CD14-positive monocyte (primary cell): ENCODE results near the gene PAWR. TPM values are rescaled to one million over a fixed set of nuclear protein-coding genes. Genes with fewer than 3 reads are reported as not detected.

Experiments used
- DNase-seq, 3 donors: peaks; one replicate each; pipeline ENCODE4 v3.0.0-alpha.2; 2011 to 2022
- H2AFZ ChIP-seq: 2 replicates; pipeline ENCODE4 v1.6.0; 2012; ENCODE audit warnings: mild to moderate bottlenecking, low read depth, low read length, inconsistent platforms; ENCODE audit not compliant: insufficient read depth, poor library complexity, severe bottlenecking
- H3K27ac ChIP-seq, 2 donors: 1 replicate in 1 of 2; 2 replicates in 1 of 2; pipeline ENCODE4 v1.5.1; 2012 to 2013; ENCODE audit warnings: low read length in 2 of 2, control low read depth in 1 of 2, inconsistent platforms in 1 of 2, low read depth in 1 of 2, mild to moderate bottlenecking in 1 of 2
- H3K27me3 ChIP-seq, 2 donors: one replicate each; pipeline versions ENCODE4 v1.6.0 to v1.6.1; 2011 to 2013; ENCODE audit warnings: low read length in 2 of 2; ENCODE audit not compliant: control insufficient read depth in 2 of 2, insufficient read depth in 2 of 2
- H3K36me3 ChIP-seq, 2 donors: replicated peaks in 1 of 2; 1 replicate in 1 of 2; 2 replicates in 1 of 2; pipeline versions ENCODE4 v1.5.1 to v1.6.1; 2012 to 2013; ENCODE audit warnings: low read length in 2 of 2, control low read depth in 1 of 2, inconsistent platforms in 1 of 2, mild to moderate bottlenecking in 1 of 2; ENCODE audit not compliant: insufficient read depth in 2 of 2, control insufficient read depth in 1 of 2
- H3K4me1 ChIP-seq, 2 donors: 1 replicate in 1 of 2; 2 replicates in 1 of 2; pipeline versions ENCODE4 v1.5.1 to v1.6.1; 2012 to 2013; ENCODE audit warnings: low read length in 2 of 2, control low read depth in 1 of 2, inconsistent platforms in 1 of 2, mild to moderate bottlenecking in 1 of 2, moderate library complexity in 1 of 2; ENCODE audit not compliant: insufficient read depth in 2 of 2, control insufficient read depth in 1 of 2
- H3K4me2 ChIP-seq: replicated peaks from 2 replicates; pipeline ENCODE3; 2012; ENCODE audit warnings: low read length, moderate library complexity, mild to moderate bottlenecking; ENCODE audit not compliant: poor library complexity, severe bottlenecking; ENCODE audit errors: extremely low read depth
- H3K4me3 ChIP-seq, 3 experiments: fragments of 200-600 bp in 1 of 3; sonication (generic) in 1 of 3; replicated peaks in 1 of 3; 1 replicate in 2 of 3; 2 replicates in 1 of 3; pipeline ENCODE4 v1.5.1; 2011 to 2013; ENCODE audit warnings: low read length in 3 of 3, mild to moderate bottlenecking in 3 of 3, control low read depth in 2 of 3, low read depth in 2 of 3, inconsistent platforms in 1 of 3, moderate library complexity in 1 of 3
- H3K79me2 ChIP-seq: 2 replicates; pipeline ENCODE4 v1.6.0; 2012; ENCODE audit warnings: mild to moderate bottlenecking, control low read depth, inconsistent platforms, low read length, moderate library complexity; ENCODE audit not compliant: insufficient read depth
- H3K9ac ChIP-seq: 2 replicates; pipeline ENCODE4 v1.6.0; 2017; ENCODE audit warnings: low read length, mild to moderate bottlenecking; ENCODE audit not compliant: insufficient read depth, poor library complexity, severe bottlenecking
- H3K9me3 ChIP-seq, 2 donors: replicated peaks in 1 of 2; 1 replicate in 1 of 2; 2 replicates in 1 of 2; pipeline versions ENCODE4 v1.5.1 to v1.6.1; 2012 to 2013; ENCODE audit warnings: low read length in 2 of 2, control low read depth in 1 of 2; ENCODE audit not compliant: control insufficient read depth in 1 of 2, insufficient read depth in 1 of 2
- H4K20me1 ChIP-seq: 2 replicates; pipeline ENCODE4 v1.6.0; 2012; ENCODE audit warnings: mild to moderate bottlenecking, low read length, control low read depth, moderate library complexity; ENCODE audit not compliant: insufficient read depth
- H3K27ac Mint-ChIP-seq, 7 donors: one replicate each; pipeline ENCODE4 v1.8.0; 2020; ENCODE audit warnings: mild to moderate bottlenecking in 7 of 7, mixed read lengths in 7 of 7, moderate library complexity in 6 of 7, inconsistent platforms in 2 of 7
- H3K27me3 Mint-ChIP-seq, 3 donors: one replicate each; pipeline ENCODE4 v1.8.0; 2021 to 2022; ENCODE audit warnings: low read depth in 3 of 3, mild to moderate bottlenecking in 3 of 3, mixed read lengths in 3 of 3, moderate library complexity in 3 of 3, inconsistent platforms in 1 of 3
- H3K36me3 Mint-ChIP-seq, 2 donors: one replicate each; pipeline ENCODE4 v1.8.0; 2020; ENCODE audit warnings: mixed read lengths in 2 of 2, inconsistent platforms in 1 of 2, mild to moderate bottlenecking in 1 of 2
- H3K4me1 Mint-ChIP-seq: one replicate; pipeline ENCODE4 v1.8.0; 2020; ENCODE audit warnings: mild to moderate bottlenecking, mixed read lengths
- H3K4me3 Mint-ChIP-seq, 2 donors: one replicate each; pipeline ENCODE4 v1.8.0; 2020; ENCODE audit warnings: mild to moderate bottlenecking in 2 of 2, mixed read lengths in 2 of 2, moderate library complexity in 1 of 2
- H3K9me3 Mint-ChIP-seq, 7 donors: one replicate each; pipeline ENCODE4 v1.8.0; 2020 to 2022; ENCODE audit warnings: mixed read lengths in 7 of 7, mild to moderate bottlenecking in 6 of 7, moderate library complexity in 6 of 7, inconsistent platforms in 2 of 7
- WGBS: methylation state at CpG from one replicate; pipeline ENCODE4 v1.1.5; 2013; ENCODE audit warnings: missing lambda C conversion rate; ENCODE audit not compliant: insufficient coverage; 5-methylcytosine and 5-hydroxymethylcytosine counted together
- intact Hi-C, 2 donors: fragments of 100-400 bp; cut with micrococcal nuclease; formaldehyde crosslinking; loops; one replicate each; pipeline versions ENCODE4 v1.15.0 to v1.15.1; 2023
- polyA plus RNA-seq, 3 donors: library from polyadenylated mRNA; depleted of rRNA in 1 of 3; unstranded in 2 of 3; stranded (reverse) in 1 of 3; fragments of 300-500 nt in 2 of 3; fragments of >200 nt in 1 of 3; fragmentation: Illumina TruSeq in 2 of 3; gene quantifications; 1 replicate in 2 of 3; 2 replicates in 1 of 3; pipeline ENCODE4 v1.2.3, GENCODE V29; 2012 to 2021
- TF ChIP-seq, protein P1 (sequence below): fragments of 200-600 bp; IDR thresholded peaks from one replicate; pipeline ENCODE4 v1.8.0; 2022; ENCODE audit warnings: antibody characterized with exemption, mild to moderate bottlenecking

The PAWR gene
- polyA plus RNA-seq, 3 donors = 0.03 TPM; not detected in 1

DNA sequence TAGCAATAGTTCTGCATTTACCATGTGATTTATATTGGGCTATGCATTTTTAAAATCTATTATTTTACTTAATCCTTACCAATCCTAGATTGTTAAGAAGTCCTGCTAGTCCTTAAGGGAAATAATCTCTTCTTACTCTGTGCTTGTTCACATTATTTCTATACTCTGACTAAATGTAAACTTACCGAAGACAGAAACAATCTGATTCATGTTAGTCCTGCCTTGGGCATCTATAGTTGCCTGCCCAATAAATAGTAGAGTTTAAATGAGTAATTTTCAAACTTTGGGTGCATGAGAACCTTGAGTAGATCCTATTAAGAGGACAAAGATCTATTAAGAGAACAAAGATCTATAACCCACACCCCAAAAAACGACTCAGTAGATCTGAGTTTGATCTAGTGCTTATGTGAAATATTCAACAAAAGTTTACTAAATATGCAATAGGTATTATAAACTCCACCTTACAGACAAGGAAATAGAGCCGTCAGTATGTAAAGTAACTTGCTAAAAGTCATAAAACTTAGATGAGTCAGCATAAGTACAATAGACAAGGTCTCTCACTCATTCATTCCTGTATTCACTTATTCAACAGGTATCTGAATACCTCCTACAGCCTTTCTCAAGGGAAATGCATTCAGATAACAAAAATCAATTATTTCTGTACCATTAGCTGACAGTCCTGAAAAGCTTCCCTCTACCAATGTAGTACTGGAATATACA lies 127.6 kb downstream of the PAWR start:
- no CpG with 5 or more reads among the region's 3 CpGs for WGBS
- Histone ChIP-seq H3K27ac (no peak overlapping the region), H4K20me1 (no peaks in the 10 kb centered on the region), H2AFZ (no peak overlapping the region), H3K27me3 (no peaks in the 10 kb centered on the region), H3K9ac (no peak overlapping the region), H3K9me3 (peaks cover 0 to 20% of the 10 kb centered on the region in 2 donors), H3K4me2 (no peak overlapping the region), H3K4me1 (no peaks in the 10 kb centered on the region), H3K36me3 (no peaks in the 10 kb centered on the region), H3K4me3 (no peak overlapping the region), H3K79me2 (no peaks in the 10 kb centered on the region)
- TF ChIP-seq, protein P1, sequence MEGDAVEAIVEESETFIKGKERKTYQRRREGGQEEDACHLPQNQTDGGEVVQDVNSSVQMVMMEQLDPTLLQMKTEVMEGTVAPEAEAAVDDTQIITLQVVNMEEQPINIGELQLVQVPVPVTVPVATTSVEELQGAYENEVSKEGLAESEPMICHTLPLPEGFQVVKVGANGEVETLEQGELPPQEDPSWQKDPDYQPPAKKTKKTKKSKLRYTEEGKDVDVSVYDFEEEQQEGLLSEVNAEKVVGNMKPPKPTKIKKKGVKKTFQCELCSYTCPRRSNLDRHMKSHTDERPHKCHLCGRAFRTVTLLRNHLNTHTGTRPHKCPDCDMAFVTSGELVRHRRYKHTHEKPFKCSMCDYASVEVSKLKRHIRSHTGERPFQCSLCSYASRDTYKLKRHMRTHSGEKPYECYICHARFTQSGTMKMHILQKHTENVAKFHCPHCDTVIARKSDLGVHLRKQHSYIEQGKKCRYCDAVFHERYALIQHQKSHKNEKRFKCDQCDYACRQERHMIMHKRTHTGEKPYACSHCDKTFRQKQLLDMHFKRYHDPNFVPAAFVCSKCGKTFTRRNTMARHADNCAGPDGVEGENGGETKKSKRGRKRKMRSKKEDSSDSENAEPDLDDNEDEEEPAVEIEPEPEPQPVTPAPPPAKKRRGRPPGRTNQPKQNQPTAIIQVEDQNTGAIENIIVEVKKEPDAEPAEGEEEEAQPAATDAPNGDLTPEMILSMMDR = no peak
- no peak for DNase-seq
- H3K4me1 Mint-ChIP-seq = no peaks in the 10 kb centered on the region
- H3K27me3 Mint-ChIP-seq = peaks cover 0 to 2% (median 0%) of the 10 kb centered on the region in 3 donors
- intact Hi-C loops = no loop called here
- H3K36me3 Mint-ChIP-seq = no peaks in the 10 kb centered on the region
- H3K27ac Mint-ChIP-seq = no peak overlapping the region
- peaks cover 1 to 23% (median 7%) of the 10 kb centered on the region in 7 donors for H3K9me3 Mint-ChIP-seq
- no peak overlapping the region for H3K4me3 Mint-ChIP-seq

DNA sequence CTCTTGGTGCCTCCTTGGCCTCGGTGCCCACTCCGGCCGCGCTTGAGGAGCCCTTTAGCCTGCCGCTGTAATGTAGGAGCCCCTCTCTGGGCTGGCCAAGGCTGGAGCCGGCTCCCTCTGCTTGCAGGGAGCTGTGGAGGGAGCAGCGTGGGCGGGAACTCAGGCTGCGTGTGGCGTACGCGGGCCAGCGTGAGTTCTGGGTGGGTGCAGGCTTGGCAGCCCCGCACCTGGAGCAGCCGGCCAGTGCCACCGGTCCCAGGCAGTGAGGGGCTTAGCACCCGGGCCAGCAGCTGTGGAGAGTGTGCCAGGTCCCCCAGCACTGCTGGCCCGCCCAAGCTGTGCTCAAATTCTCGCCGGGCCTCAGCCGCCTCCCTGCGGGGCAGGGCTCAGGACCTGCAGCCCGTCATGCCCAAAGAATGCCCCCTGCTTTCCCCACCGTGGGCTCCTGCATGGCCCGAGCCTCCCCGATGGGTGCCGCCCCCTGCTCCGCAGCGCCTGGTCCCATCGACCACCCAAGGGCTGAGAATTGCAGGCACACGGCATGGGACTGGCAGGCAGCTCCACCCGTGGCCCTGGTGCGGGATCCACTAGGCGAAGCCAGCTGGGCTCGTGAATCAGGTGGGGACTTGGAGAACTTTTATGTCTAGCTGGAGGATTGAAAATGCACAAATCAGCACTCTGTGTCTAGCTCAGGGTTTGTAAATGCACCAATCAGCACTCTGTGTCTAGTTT lies 129.2 kb downstream of the PAWR start:
- intact Hi-C loops = no loop called here
- H3K9ac ChIP-seq = no peak overlapping the region
- H2AFZ ChIP-seq = no peak overlapping the region
- Mint-ChIP-seq H3K36me3 (no peaks in the 10 kb centered on the region), H3K27me3 (peaks cover 0 to 2% (median 0%) of the 10 kb centered on the region in 3 donors), H3K4me3 (no peak overlapping the region), H3K27ac (no peak overlapping the region), H3K4me1 (no peaks in the 10 kb centered on the region), H3K9me3 (peaks cover 1 to 23% (median 7%) of the 10 kb centered on the region in 7 donors)
- TF ChIP-seq, protein P1 = no peak
- no peak for DNase-seq
- 98% methylated on average over 35 of the region's 35 CpGs for WGBS
- H3K27ac ChIP-seq = no peak overlapping the region
- no peak overlapping the region for H3K4me2 ChIP-seq
- H3K36me3 ChIP-seq = no peaks in the 10 kb centered on the region
- H4K20me1 ChIP-seq = no peaks in the 10 kb centered on the region
- no peak overlapping the region for H3K4me3 ChIP-seq
- H3K27me3 ChIP-seq = no peaks in the 10 kb centered on the region
- no peaks in the 10 kb centered on the region for H3K4me1 ChIP-seq
- peaks cover 0 to 20% of the 10 kb centered on the region in 2 donors for H3K9me3 ChIP-seq
- H3K79me2 ChIP-seq = no peaks in the 10 kb centered on the region
